H9 (cell line): Measurements from ENCODE around the gene CLN5. TPM values are rescaled to one million over a fixed set of nuclear protein-coding genes. Genes with fewer than 3 reads are reported as not detected.

Experiments used
- DNase-seq: peaks from one replicate; pipeline ENCODE4 v3.0.0-alpha.2; 2017
- H2AFZ ChIP-seq: one replicate; pipeline ENCODE4 v1.6.1; 2013; ENCODE audit warnings: mild to moderate bottlenecking, low read length, control low read depth, moderate library complexity
- H2AK5ac ChIP-seq: 2 replicates; pipeline ENCODE4 v1.6.1; 2013; ENCODE audit warnings: low read length, control low read depth, mixed read lengths; ENCODE audit not compliant: insufficient read length
- H2BK120ac ChIP-seq: one replicate; pipeline ENCODE4 v1.6.1; 2013; ENCODE audit warnings: low read depth, mild to moderate bottlenecking, low read length, control low read depth, inconsistent platforms; ENCODE audit not compliant: poor library complexity, severe bottlenecking
- H2BK12ac ChIP-seq: 2 replicates; pipeline ENCODE4 v1.6.1; 2013; ENCODE audit warnings: low read length, control low read depth, mixed read lengths, low read depth; ENCODE audit not compliant: insufficient read length
- H2BK15ac ChIP-seq: 2 replicates; pipeline ENCODE4 v1.6.1; 2013; ENCODE audit warnings: low read depth, low read length, control low read depth
- H2BK20ac ChIP-seq: one replicate; pipeline ENCODE4 v1.6.1; 2013; ENCODE audit warnings: low read depth, mild to moderate bottlenecking, low read length, control low read depth, inconsistent platforms; ENCODE audit not compliant: poor library complexity, severe bottlenecking
- H2BK5ac ChIP-seq: 2 replicates; pipeline ENCODE4 v1.6.1; 2013; ENCODE audit warnings: low read length, control low read depth, mixed read lengths; ENCODE audit not compliant: insufficient read length
- H3K14ac ChIP-seq: 2 replicates; pipeline ENCODE4 v1.6.1; 2013; ENCODE audit warnings: low read length, control low read depth; ENCODE audit not compliant: insufficient read depth
- H3K18ac ChIP-seq: 2 replicates; pipeline ENCODE4 v1.6.1; 2013; ENCODE audit warnings: low read depth, mild to moderate bottlenecking, mixed read lengths, low read length, control low read depth; ENCODE audit not compliant: insufficient read length
- H3K23ac ChIP-seq: 2 replicates; pipeline ENCODE4 v1.6.1; 2013; ENCODE audit warnings: low read length, control low read depth, mixed read lengths, low read depth; ENCODE audit not compliant: insufficient read length
- H3K23me2 ChIP-seq: 2 replicates; pipeline ENCODE4 v1.6.1; 2013; ENCODE audit warnings: low read depth, mild to moderate bottlenecking, mixed read lengths, low read length, control low read depth; ENCODE audit not compliant: insufficient read length, poor library complexity, severe bottlenecking
- H3K27ac ChIP-seq: 2 replicates; pipeline ENCODE4 v1.5.1; 2013; ENCODE audit warnings: low read length, control low read depth, mixed read lengths, low read depth; ENCODE audit not compliant: insufficient read length
- H3K27me3 ChIP-seq: 2 replicates; pipeline ENCODE4 v1.6.1; 2013; ENCODE audit warnings: low read length, control low read depth, inconsistent platforms; ENCODE audit not compliant: insufficient read depth
- H3K4ac ChIP-seq: 2 replicates; pipeline ENCODE4 v1.6.1; 2013; ENCODE audit warnings: low read depth, mild to moderate bottlenecking, control low read depth, inconsistent platforms, low read length, moderate library complexity
- H3K4me1 ChIP-seq: 2 replicates; pipeline ENCODE4 v1.6.1; 2013; ENCODE audit warnings: low read length, control low read depth, inconsistent platforms; ENCODE audit not compliant: insufficient read depth
- H3K4me2 ChIP-seq: 2 replicates; pipeline ENCODE4 v1.6.1; 2013; ENCODE audit warnings: low read length, control low read depth, mixed read lengths; ENCODE audit not compliant: insufficient read length, insufficient read depth
- H3K56ac ChIP-seq: 2 replicates; pipeline ENCODE4 v1.6.1; 2013; ENCODE audit warnings: low read depth, mild to moderate bottlenecking, mixed read lengths, low read length, control low read depth; ENCODE audit not compliant: insufficient read length
- H3K79me1 ChIP-seq: 2 replicates; pipeline ENCODE4 v1.6.1; 2013; ENCODE audit warnings: low read depth, mild to moderate bottlenecking, moderate library complexity, low read length, control low read depth, inconsistent platforms; ENCODE audit not compliant: insufficient read depth, poor library complexity, severe bottlenecking
- H3K79me2 ChIP-seq: 2 replicates; pipeline ENCODE4 v1.6.1; 2013; ENCODE audit warnings: low read length, control low read depth, inconsistent platforms; ENCODE audit not compliant: insufficient read depth
- H3K9ac ChIP-seq: 2 replicates; pipeline ENCODE4 v1.6.1; 2013; ENCODE audit warnings: low read length, control low read depth, mixed read lengths; ENCODE audit not compliant: insufficient read length; ENCODE audit errors: extremely low read depth
- H3K9me3 ChIP-seq: one replicate; pipeline ENCODE4 v1.6.1; 2013; ENCODE audit warnings: low read depth, low read length, inconsistent platforms; ENCODE audit not compliant: control insufficient read depth
- H3T11ph ChIP-seq: one replicate; pipeline ENCODE4 v1.6.1; 2013; ENCODE audit warnings: mild to moderate bottlenecking, low read length, control low read depth, inconsistent platforms
- H4K20me1 ChIP-seq: one replicate; pipeline ENCODE4 v1.6.1; 2013; ENCODE audit not compliant: control insufficient read depth, insufficient read length, insufficient read depth
- H4K5ac ChIP-seq: 2 replicates; pipeline ENCODE4 v1.6.1; 2013; ENCODE audit warnings: low read depth, mild to moderate bottlenecking, mixed read lengths, low read length, control low read depth; ENCODE audit not compliant: insufficient read length
- H4K8ac ChIP-seq: replicated peaks from 2 replicates; pipeline ENCODE4 v1.6.1; 2013; ENCODE audit warnings: low read length, control low read depth, mixed read lengths, low read depth; ENCODE audit not compliant: insufficient read length
- H4K91ac ChIP-seq: 2 replicates; pipeline ENCODE4 v1.6.1; 2013; ENCODE audit warnings: low read depth, mild to moderate bottlenecking, moderate library complexity, mixed read lengths, low read length, control low read depth; ENCODE audit not compliant: insufficient read length
- H3K27ac Mint-ChIP-seq, 3 experiments: 2 replicates in 2 of 3; 3 replicates in 1 of 3; pipeline ENCODE4 v1.8.0; 2020 to 2021; ENCODE audit warnings: mixed read lengths in 3 of 3, mild to moderate bottlenecking in 1 of 3, moderate library complexity in 1 of 3
- H3K27me3 Mint-ChIP-seq: 2 replicates; pipeline ENCODE4 v1.8.0; 2021; ENCODE audit warnings: low read depth, mild to moderate bottlenecking, moderate library complexity, mixed read lengths
- H3K36me3 Mint-ChIP-seq, 3 experiments: 2 replicates in 2 of 3; 3 replicates in 1 of 3; pipeline ENCODE4 v1.8.0; 2020 to 2021; ENCODE audit warnings: low read depth in 3 of 3, mixed read lengths in 3 of 3; ENCODE audit not compliant: insufficient read depth in 1 of 3
- H3K4me1 Mint-ChIP-seq, 2 experiments: 2 replicates each; pipeline ENCODE4 v1.8.0; 2020; ENCODE audit warnings: mixed read lengths in 2 of 2
- H3K4me3 Mint-ChIP-seq, 2 experiments: 2 replicates in 1 of 2; 3 replicates in 1 of 2; pipeline ENCODE4 v1.8.0; 2020 to 2021; ENCODE audit warnings: mild to moderate bottlenecking in 2 of 2, mixed read lengths in 2 of 2, moderate library complexity in 1 of 2
- H3K9me3 Mint-ChIP-seq, 2 experiments: 2 replicates in 1 of 2; 3 replicates in 1 of 2; pipeline ENCODE4 v1.8.0; 2020; ENCODE audit warnings: mild to moderate bottlenecking in 2 of 2, mixed read lengths in 2 of 2, moderate library complexity in 1 of 2
- WGBS: extraction: QIAGEN DNeasy Blood & Tissue Kit; methylation state at CpG from one replicate; pipeline ENCODE4 v1.1.7; 2013; ENCODE audit warnings: missing lambda C conversion rate, low lambda C conversion rate, mixed read lengths; ENCODE audit not compliant: insufficient read length; ENCODE audit errors: extremely low coverage; 5-methylcytosine and 5-hydroxymethylcytosine counted together
- total RNA-seq: library from RNA; stranded (reverse); gene quantifications from 2 replicates; pipeline ENCODE4 v1.2.1, GENCODE V29; 2021
- TF ChIP-seq, protein P1 (sequence below): fragments of 200-600 bp; sonication (generic); conservative IDR thresholded peaks from 3 replicates; pipeline ENCODE4 v1.8.0; 2021; ENCODE audit warnings: antibody characterized with exemption, mild to moderate bottlenecking

CLN5 gene
- total RNA-seq, 1 experiment from 2014 or later, result 8.3 TPM

GRCh38 chr13:76948149-76948548, 43.7 kb upstream of the CLN5 start, which contains the start of gene ACOD1:
TSS of gene ACOD1 (plus strand) at chr13:76948511. CDS start at chr13:76948559, 48 bp downstream.
- peaks cover 2% of the 10 kb centered on the region; the same call in 1 of the 2 replicates for H3K27me3 Mint-ChIP-seq
- TF ChIP-seq, protein P1, sequence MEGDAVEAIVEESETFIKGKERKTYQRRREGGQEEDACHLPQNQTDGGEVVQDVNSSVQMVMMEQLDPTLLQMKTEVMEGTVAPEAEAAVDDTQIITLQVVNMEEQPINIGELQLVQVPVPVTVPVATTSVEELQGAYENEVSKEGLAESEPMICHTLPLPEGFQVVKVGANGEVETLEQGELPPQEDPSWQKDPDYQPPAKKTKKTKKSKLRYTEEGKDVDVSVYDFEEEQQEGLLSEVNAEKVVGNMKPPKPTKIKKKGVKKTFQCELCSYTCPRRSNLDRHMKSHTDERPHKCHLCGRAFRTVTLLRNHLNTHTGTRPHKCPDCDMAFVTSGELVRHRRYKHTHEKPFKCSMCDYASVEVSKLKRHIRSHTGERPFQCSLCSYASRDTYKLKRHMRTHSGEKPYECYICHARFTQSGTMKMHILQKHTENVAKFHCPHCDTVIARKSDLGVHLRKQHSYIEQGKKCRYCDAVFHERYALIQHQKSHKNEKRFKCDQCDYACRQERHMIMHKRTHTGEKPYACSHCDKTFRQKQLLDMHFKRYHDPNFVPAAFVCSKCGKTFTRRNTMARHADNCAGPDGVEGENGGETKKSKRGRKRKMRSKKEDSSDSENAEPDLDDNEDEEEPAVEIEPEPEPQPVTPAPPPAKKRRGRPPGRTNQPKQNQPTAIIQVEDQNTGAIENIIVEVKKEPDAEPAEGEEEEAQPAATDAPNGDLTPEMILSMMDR, result no peak
- H2AFZ ChIP-seq, result no peak within 1 kb of the TSS
- H3K14ac ChIP-seq, result no peak within 1 kb of the TSS
- H2BK120ac ChIP-seq, result no peak within 1 kb of the TSS
- no CpG with 5 or more reads among the region's 2 CpGs for WGBS
- no peak within 1 kb of the TSS for H2BK15ac ChIP-seq
- no peaks in the 10 kb centered on the region for H3K36me3 Mint-ChIP-seq
- no peak within 1 kb of the TSS for H4K91ac ChIP-seq
- no peaks in the 10 kb centered on the region for H3K79me1 ChIP-seq
- H3K23me2 ChIP-seq, result no peaks in the 10 kb centered on the region
- H3K4ac ChIP-seq, result no peak within 1 kb of the TSS
- no peaks in the 10 kb centered on the region for H4K20me1 ChIP-seq
- no peaks in the 10 kb centered on the region for H3K27me3 ChIP-seq
- H3K4me1 ChIP-seq, result no peaks in the 10 kb centered on the region
- no peak within 1 kb of the TSS for H3K9ac ChIP-seq
- no peak within 1 kb of the TSS for H2BK5ac ChIP-seq
- H3T11ph ChIP-seq, result no peak within 1 kb of the TSS
- no peak within 1 kb of the TSS for H4K5ac ChIP-seq
- H3K4me2 ChIP-seq, result no peak within 1 kb of the TSS
- H3K56ac ChIP-seq, result no peak within 1 kb of the TSS
- H3K9me3 ChIP-seq, result no peaks in the 10 kb centered on the region
- H3K4me1 Mint-ChIP-seq, result no peaks in the 10 kb centered on the region
- peak within 1 kb of the TSS; percentile 60 for H4K8ac ChIP-seq
- no peak within 1 kb of the TSS for H3K27ac ChIP-seq
- H2AK5ac ChIP-seq, result no peak within 1 kb of the TSS
- no peaks in the 10 kb centered on the region for H3K79me2 ChIP-seq
- no peak within 1 kb of the TSS for H3K18ac ChIP-seq
- H3K4me3 Mint-ChIP-seq, result no peak within 1 kb of the TSS
- H2BK20ac ChIP-seq, result peak within 1 kb of the TSS; percentile 83
- H3K9me3 Mint-ChIP-seq, result peaks cover 2 to 3% of the 10 kb centered on the region in 2 experiments; a peak in 3 of 5 replicates
- no peak within 1 kb of the TSS for H3K23ac ChIP-seq
- peak within 1 kb of the TSS in 2 of 3 experiments; percentile 45 to 51; a peak in 1 of 7 replicates for H3K27ac Mint-ChIP-seq
- H2BK12ac ChIP-seq, result no peak within 1 kb of the TSS
- no peak for DNase-seq
